GM19238 (cell line): ENCODE measurements around the gene ISCA1.

ENCODE experiments used
- DNase-seq: peaks from one replicate; pipeline ENCODE4 v3.0.0; 2011; ENCODE audit warnings: low spot score; ENCODE audit not compliant: insufficient read length

ISCA1 gene

GRCh38 chr9:86285261-86285660, 2.9 kb upstream of the ISCA1 start:
- DNase-seq = no peak

- no peak for DNase-seq
Measured at GRCh38 chr9:86282979-86283535, 719 bp upstream of the ISCA1 start.

- no peak for DNase-seq
Measured at GRCh38 chr9:86281593-86282076, 703 bp downstream of the ISCA1 start.

- no peak for DNase-seq
Measured at GRCh38 chr9:86280580-86280979, 1.8 kb downstream of the ISCA1 start.

GRCh38 chr9:86279839-86280238, 2.5 kb downstream of the ISCA1 start:
- no peak for DNase-seq

- no peak for DNase-seq
Measured at GRCh38 chr9:86277072-86277471, 5.3 kb downstream of the ISCA1 start.

- DNase-seq = no peak
Measured at GRCh38 chr9:86275962-86276361, 6.4 kb downstream of the ISCA1 start.

GRCh38 chr9:86274821-86275643, 7.3 kb downstream of the ISCA1 start:
- DNase-seq = no peak

GRCh38 chr9:86272221-86272620, 10.1 kb downstream of the ISCA1 start:
- DNase-seq = no peak

- DNase-seq = no peak
Measured at GRCh38 chr9:86263876-86264275, 18.5 kb downstream of the ISCA1 start.

GRCh38 chr9:86262492-86262891, 19.8 kb downstream of the ISCA1 start:
- no peak for DNase-seq

GRCh38 chr9:86259557-86259956, 22.8 kb downstream of the ISCA1 start, which contains the start of gene C9orf153:
C9orf153 (minus strand) TSS chr9:86259657; CDS start chr9:86229603, 30,054 bp downstream.
- DNase-seq = no peak

- DNase-seq = no peak
Measured at GRCh38 chr9:86257391-86257790, 24.9 kb downstream of the ISCA1 start.

- DNase-seq = no peak
Measured at GRCh38 chr9:86256653-86257052, 25.7 kb downstream of the ISCA1 start.

GRCh38 chr9:86253577-86253976, 28.8 kb downstream of the ISCA1 start:
- DNase-seq = no peak

- DNase-seq = no peak
Measured at GRCh38 chr9:86252870-86253269, 29.5 kb downstream of the ISCA1 start.

GRCh38 chr9:86250123-86250522, 32.2 kb downstream of the ISCA1 start:
- DNase-seq = no peak

- no peak for DNase-seq
Measured at GRCh38 chr9:86248746-86249145, 33.6 kb downstream of the ISCA1 start.

GRCh38 chr9:86246752-86247161, 35.6 kb downstream of the ISCA1 start:
- peak; percentile 49 for DNase-seq

GRCh38 chr9:86242071-86242470, 40.3 kb downstream of the ISCA1 start:
- DNase-seq = no peak

GRCh38 chr9:86241216-86241615, 41.1 kb downstream of the ISCA1 start:
- no peak for DNase-seq

GRCh38 chr9:86238861-86239770, 43.2 kb downstream of the ISCA1 start:
- no peak for DNase-seq
